LHCN-M2 (cell line): ENCODE measurements around the gene LHX2. TPM values are rescaled to one million over a fixed set of nuclear protein-coding genes. Genes with fewer than 3 reads are reported as not detected.

Experiments used
- DNase-seq: peaks from one replicate; pipeline ENCODE4 v3.0.0-alpha.2; 2012; ENCODE audit warnings: low read depth
- total RNA-seq: library from RNA; depleted of rRNA; stranded (reverse); fragments of >200 nt; gene quantifications from 2 replicates; pipeline ENCODE4 v1.2.3, GENCODE V29; 2014

Gene LHX2
- total RNA-seq, 1 experiment from 2014 or later = 2.4 TPM

DNA sequence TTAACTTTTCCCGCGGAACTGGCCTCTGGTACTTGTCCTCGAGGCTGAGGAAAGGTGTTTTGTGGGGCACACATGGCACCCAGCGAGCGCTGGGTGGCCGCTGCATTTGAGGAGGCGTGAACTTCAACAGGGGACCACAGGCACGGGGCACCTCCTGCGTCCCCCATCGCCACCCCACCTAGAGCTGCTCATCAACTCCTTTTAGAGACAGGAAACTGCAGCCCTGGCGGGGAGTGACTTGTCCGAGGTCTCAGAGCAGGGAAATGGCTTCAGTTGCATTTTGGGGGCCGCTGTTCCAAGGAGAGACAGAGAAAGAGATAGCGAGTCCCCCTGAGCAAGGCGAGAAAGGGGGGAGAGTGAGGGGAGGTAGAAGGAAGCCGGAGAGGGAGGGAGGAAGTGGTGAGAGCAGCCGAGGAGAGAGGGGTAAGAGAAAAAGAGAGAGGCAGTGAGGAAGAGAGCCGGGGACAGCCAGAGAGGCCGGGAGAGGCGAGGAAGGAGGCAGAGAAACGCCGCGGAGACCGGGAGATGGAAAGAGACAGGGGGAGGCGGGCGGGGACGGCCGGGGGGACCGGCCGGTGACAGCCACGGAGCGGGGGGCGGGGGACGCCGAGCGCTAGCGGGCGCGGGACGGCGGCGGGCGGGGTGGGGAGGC is 12.5 kb upstream of the LHX2 start:
- DNase-seq = no peak

DNA sequence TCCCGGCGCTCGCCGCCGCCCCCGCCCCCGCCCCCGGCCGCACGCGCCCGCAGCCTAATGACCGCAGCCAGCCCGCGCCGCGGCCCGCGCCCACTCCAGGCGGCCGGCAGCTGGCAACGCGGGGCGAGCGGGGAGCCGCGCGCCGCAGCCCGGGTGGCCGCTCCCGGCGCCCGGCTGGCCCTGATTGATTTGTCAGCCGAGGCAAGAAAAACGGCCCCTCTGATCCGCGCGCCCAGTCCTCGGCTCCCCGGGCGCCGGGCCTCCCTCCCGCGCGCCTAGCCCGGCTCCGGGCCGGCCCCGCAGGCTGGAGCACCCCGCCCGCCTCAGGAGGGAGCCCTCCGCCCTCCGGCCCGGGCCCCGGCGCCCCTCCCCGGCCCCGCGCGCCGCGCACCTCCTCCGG is 11.9 kb upstream of the LHX2 start:
- no peak for DNase-seq

DNA sequence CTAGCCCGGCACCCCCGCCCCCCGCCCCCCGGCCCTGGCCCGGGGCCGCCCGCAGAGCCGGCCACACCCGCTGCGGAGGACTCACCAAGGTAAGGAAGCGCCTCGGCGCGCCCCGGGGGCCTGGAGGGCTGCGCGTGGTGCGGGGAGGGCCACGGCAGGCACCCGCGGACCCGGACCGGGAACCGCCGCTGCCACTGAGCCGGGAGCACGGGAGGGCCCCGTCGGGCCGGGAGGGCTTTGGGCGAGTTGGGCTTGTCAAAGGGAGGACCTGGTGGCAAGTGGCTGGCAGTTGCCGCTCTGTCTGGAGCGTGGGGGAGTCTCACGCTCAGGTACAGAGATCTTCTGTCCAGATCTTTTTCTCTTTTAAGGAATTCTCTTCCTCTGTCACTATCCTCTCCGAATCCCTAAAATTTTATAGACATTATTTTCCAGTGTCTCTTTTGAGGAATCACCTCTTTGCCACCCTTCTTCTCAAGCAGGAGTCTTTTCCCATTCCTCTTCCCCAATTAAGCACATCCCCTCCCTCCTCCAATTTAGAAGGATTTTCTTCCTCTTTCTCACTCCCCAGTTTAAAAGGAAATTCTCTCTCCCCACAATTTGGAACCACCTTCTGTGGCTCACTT is 11.3 kb upstream of the LHX2 start:
- no peak for DNase-seq

DNA sequence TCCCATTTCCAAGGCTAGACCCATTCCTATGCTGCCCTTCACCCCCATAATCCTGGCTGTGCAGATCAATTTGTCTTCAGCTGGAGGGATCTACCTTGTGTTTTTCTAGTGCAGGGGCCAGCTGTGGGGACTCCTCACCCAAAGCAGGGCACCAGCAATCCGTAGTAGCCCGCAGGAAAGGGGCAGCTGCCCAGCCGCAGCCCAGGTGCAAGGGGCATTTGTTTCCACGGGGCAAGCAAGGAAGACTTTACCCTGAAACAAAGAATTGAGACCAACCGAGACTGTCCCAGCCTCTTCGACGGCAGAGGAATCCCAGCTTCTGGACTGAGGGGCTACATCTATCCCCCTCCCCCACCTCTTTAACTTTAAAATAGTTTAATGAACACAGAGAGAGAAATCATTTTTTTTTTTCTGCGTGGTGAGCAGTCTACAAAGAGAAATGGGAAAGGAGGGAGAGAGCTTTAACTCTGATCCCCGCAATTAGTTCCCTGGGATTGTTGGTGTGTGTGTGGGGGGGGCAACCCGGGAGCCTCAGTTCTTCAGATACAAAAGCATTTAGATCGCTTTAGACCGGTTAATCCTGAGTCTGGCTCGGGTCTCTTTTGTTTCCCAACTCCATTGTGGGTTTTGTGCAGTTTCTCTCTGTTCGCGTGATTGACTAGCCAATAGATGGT is 10.6 kb upstream of the LHX2 start:
- no peak for DNase-seq

DNA sequence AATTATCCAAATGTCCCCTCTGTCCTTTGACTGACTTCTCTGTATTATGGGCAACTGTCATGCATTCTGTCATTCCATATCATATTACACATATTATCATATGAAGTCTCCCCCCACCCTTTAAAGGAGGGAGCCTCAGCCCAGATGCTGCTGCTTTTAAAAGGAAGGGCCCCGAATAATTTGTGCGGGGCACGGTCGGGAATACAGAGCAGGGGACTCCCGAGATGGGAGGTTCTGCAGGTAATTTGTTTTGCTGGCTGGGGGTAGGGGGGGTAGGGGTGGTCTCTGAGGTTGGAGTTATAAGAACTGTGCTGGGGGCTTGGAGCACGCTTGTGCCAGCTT is 10.1 kb upstream of the LHX2 start:
- no peak for DNase-seq

DNA sequence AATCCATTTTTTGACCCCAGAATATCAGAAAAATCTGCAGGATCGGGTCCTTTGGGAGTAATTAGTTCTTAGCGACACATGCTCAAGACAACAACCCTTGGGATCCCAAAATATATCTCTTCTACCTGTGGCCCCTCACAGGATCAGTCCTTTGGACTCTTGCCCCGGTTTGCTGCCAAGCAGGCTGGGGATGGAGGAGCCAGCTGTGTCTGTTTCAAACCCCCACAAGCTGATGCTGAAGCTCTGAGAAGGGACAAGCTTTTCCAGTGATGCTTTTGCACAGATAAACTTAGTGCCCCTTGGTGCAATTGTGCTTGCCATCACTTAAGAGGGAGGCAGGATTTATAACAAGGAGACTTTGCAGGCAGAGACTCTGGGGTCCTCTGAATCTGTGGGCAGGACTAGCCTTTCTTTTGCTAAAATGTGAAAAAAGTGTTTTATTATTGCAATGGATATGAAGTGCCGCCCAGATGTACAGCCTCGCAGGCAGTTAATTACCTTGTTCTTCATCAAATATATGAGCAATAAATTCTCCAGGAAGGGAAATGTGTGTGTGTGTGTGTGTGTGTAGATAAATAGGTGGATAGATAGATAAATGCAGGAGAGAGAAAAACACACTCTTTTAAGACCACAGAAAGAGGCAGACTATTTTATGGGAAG is 9.6 kb upstream of the LHX2 start:
- no peak for DNase-seq

DNA sequence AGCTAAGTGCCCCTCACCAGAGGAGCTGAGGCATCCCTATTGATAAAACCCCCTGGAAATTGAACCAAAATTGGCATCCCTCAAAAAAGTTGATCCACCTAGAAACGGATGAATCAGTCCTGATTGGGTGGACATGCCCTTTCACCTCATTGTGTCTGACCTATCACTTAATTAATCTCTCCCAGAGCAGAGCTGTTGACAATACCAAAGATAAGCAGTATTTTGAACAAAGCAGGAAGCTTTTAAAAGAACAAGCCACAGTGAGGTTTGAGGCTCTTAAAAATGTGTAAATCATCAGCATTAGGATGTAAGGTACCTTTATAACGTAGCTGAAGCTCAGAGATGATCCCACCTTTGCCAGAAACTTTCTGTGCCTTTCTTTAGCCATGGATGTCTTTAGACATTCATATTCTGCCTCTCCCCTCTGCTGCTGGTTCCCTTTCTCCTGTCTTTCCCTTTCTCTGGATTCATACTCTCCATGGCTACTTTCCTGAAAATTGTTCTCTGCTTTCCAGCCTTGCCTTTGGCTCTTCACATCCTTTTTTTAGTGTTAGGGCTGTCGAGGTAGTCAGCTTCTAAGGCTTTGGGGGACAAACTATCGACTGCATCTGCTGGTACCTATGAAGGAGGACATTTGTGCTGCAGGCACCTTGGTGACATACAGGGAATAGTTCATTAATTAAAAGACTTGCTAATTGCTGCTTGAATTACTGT is 7.8 kb upstream of the LHX2 start:
- DNase-seq = no peak

DNA sequence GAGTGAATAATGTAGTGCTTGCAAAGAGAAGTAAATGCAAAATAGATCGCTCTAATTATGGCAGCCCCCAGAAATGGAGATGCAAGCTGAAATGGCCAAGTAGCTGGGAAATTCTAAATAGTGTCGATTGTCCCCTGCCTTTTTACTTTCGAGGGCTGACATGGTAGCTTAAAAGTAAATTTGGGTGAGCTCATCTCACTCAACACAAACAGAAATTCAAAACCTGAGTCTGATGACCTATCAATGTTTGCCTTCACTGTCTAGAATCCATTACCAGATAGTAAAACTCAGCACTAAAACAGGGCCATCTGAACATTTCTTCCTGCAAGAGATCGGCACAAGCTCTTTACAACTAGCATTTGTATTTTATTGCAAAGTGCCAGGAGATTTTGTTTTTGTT is 7.0 kb upstream of the LHX2 start:
- DNase-seq = no peak

DNA sequence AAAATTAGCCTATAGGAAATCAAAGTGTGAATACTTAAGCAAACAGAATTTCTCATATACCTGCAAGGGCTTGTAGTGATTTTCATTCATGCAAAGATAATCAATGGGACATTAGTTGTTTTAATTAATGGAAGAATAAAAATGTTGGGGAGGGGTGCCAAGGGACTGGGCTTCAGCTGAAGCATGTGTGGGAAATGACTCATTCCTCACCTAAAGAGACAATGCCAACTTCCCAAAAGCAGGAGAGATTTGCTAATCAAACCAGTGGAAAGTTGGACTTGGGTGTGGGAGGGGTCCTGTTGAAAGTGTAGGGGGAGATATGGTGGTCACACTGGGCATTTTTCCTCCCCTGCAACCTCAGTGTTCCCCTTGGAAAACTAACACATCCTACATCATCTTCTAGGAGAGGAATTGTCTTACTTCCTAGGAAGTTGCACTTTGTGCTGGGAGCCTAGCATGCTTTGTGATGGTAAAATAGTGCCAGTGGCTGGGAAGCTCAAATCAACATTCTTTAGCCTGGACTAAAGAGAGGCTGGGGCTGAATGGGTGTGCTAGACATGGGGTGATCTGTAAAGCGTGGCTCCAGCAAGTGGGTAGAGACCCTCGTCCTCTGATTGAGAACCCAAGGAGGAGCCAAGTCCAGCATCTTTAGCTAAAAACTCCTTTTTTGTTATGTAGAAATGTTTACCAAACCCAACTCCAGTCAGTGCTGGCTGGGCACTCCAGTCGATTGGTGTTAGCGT is 6.4 kb upstream of the LHX2 start:
- DNase-seq = no peak

DNA sequence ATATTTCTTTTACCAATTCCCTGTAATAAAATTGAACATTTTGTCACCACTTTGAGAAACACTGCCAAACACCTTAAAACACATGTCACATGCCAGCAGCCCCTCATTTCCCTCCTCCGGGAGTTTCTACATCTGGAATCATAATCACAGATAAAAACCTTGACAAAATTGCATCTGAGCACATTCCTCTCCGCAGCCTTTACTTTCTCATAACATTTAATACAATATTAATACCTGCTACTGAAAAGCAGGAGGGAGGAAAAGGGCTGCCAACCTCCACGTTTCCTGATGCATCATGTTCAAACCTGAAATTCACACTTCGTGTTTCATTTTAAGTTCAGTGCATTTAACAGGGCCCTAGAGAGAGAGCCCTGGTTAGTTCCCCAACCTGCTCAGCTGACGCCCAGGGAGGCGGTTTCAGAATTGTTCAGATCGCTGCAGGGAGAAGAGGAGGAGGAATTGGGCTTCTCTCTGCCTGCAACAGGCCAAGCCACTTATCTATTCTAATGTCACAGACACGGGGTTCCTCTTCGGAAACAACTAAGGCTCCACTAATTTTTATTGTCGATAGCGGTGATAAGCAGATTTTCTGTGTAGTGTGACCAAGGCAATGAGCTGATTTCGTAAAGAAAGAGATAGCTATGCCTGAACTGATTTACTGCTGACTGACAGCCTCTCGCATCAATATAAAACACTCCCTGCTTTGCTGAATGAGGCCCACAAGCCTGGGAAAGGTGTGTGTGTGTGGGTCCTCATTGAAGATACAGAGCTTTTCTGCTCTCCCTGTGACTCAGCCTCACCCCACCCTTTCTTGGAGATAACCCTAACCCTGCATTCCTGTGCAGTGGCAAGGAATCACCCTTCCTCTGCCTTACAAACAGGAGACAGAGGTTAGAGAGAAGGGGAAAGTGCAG is 4.9 kb upstream of the LHX2 start:
- no peak for DNase-seq

DNA sequence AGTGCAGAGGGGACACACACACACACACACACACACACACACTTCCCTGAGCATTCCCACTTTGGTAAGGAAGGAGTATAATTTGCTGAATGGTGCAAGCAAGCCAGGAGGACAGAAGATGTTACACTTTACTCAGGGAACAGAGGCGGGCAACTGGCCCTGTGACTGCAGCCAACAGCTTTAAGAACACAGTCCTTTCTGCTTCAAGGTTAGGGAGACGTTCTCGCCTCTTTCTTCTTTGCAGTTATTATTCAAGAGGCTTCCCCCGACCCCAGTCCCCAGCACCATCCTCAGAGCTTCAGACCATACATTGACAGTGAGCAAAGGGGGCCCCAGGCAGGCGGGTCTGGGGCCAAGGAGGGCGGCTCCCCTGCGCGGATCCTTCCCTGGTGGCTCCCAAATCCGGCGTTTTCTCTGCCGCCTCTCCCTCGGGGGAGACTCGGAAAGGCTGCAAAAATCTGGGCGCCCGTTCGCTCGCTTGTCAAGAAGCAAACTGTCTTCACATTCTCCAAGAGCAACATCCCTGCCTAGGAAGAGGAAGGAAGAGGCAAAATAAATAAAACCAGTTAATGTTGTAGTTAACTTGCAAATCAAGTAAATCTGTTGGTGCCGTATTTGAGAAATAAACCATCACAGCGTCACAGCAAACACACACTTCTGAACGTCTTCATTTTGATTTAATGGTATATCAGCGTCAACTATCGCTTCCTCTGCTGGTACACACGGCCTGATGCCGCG is 3.8 kb upstream of the LHX2 start:
- no peak for DNase-seq

DNA sequence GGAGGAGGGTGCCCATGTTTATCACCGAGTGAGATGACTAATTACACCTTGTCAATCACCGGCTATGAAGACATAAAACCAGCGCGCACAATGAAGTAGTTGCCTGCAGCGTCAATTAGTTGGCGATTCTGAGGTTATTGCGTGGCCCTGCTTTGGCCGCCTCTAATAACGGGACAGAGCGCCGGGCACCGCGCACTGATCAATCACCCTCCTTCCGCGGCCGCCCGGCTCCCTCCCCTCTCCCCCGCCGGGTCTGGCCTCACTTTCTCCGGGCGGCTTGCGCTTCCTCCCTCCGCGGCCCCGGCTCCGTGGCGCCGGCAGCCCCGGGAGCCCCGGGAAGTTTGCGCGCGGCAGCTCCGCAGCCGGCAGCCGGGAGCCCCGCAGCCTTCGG is 3.3 kb upstream of the LHX2 start:
- no peak for DNase-seq

DNA sequence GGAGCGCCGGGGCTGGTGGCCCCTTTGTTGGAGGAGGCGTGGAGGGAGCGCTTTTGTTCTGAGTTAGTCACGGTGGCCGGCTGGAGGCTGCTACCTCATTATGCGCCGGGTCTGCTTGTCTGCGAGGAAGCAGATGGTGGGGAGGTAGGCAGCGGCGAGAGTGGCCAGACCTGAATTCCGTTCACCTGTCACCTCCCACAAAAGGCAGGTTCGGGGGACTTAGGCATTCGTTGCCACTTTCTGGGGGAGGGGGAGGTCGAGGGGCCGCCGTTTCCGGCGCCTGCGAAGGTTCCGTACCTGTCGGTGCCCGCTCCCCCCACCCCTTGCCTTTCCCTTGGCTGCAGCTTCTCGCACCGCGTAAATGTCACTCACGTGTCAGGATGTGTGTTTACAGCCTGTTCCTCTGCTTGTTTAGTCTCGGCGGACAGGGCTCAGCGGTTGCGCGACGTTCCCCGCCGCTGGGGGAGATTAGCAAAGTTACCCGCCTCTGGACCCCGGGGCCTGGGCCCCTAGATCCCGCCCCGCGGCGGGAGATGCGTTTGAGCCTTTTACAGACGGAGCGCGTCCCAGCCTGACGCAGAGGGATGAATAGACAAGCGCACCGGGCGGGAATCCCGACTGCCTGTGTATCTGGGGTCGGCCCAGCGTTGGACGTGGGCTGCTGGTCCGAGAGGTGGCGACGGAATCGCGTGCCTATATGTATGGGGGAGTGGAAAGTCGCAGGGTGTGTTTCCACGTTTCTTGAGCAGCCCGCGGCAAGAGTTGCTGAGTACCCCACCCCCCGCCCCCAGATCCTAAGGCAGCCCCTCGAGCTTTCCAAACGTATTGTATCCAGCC is 2.7 kb upstream of the LHX2 start:
- no peak for DNase-seq

DNA sequence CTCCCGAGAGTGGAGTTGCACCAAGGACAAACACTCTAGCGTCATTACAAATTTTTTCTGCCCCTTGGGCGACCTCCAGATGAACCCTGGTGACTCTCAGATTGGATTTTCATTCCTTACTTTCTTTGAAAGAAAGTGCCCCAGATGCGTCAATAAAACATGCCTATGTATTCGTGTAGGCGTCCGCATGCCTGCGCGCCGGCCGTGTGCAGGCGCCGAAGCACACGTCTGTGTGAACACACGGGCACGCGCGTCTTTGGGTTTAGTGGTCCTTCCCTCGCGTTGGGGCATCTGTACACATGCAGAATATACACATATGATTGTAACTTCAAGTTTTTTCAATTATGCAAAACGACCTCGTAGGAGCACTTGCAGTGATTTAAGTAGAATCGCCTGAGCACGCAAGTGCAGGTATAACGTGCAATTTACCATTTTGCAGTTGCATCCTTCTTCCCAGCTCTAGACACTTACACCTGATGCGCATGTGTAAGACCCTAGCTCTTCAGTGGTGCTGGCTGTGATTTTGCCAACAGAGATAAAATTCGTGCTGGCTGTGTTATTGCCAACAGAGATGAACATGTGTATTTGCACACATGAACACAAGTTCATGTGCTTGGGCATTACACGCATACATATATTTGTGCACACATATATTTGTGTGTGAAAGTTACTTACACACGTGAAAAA is 1.9 kb upstream of the LHX2 start:
- no peak for DNase-seq

DNA sequence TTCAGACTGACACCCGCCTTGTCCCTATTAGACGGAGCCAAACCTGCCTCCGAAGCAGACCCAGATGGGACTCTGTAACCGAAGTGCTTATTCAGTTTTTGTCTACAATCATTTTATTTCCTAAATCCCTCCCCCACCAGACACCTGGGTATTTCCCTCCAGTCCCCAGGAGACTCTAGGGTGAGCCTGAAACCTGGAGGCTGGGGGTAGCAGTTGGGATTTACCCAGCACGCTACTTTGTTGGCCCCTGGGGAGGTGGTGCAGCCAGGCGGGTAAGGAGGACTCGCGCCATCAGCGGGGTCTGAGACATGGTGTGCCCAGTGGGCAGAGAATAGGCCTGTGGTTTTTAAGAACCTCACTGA is 1.3 kb upstream of the LHX2 start:
- no peak for DNase-seq

DNA sequence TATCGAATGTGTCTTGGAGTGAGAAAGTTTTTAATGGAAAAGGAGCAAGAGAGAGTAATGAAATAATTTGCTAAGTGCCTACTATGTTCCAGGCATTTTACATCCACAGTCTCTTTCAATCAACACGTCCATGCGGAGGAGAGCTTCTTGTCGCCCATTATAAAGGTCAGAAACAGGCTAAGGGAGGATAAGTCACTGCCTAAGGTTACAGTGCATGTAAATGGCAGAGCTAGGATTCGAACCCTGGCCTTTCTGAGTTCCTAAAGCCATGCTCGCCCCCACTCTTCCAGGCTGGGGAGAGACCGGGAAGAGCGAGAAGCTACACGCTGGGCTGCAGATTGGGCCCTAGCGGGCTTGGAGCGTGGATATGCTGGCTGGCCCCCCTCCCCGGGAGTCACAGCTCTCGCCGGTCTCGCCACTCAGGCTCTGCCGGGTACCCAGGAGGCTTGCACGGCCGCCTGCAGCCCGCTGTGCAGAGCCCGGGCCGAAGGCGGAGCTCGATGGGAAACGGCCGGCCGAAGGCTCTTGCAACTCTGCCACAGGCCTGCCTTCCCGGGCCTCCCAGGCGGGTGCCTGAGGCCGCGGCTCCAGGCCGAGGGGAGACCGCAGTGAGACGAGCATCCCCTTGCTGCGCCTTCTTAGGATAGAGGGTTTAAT is 775 bp upstream of the LHX2 start:
- peak; percentile 19 for DNase-seq
